Right lobe of liver (tissue), 6 donors: ENCODE measurements around the gene BCR. TPM values are rescaled to one million over a fixed set of nuclear protein-coding genes. Genes with fewer than 3 reads are reported as not detected.
A peak's percentile ranks its signal among the peaks of the same experiment; 100 is the strongest.

Experiments used
- ATAC-seq, 4 donors: fragments of 200-7000 bp; cut with Tn5 transposase; one replicate each; pipeline ENCODE4 v1.9.1; 2020; ENCODE audit warnings: mild to moderate bottlenecking in 4 of 4, moderate library complexity in 4 of 4
- DNase-seq, 3 donors: peaks; one replicate each; pipeline ENCODE4 v3.0.0-alpha.2; 2020
- H3K27ac ChIP-seq, 3 donors: fragments of 200-600 bp; one replicate each; pipeline ENCODE4 v1.8.0; 2022
- H3K27me3 ChIP-seq, 2 donors: fragments of 200-600 bp; one replicate each; pipeline ENCODE4 v1.8.0; 2022
- H3K36me3 ChIP-seq, 4 donors: fragments of 200-600 bp; sonication (generic) in 1 of 4; one replicate each; pipeline versions ENCODE4 v1.5.1 to v1.8.0; 2017 to 2022; ENCODE audit warnings: control low read depth in 1 of 4
- H3K4me1 ChIP-seq, 4 donors: fragments of 200-600 bp; sonication (generic) in 1 of 4; one replicate each; pipeline versions ENCODE4 v1.5.1 to v1.8.0; 2017 to 2022; ENCODE audit warnings: control low read depth in 1 of 4
- H3K4me3 ChIP-seq, 3 donors: fragments of 200-600 bp; one replicate each; pipeline ENCODE4 v1.8.0; 2022
- H3K9me3 ChIP-seq, 4 donors: fragments of 200-600 bp; sonication (generic) in 1 of 4; one replicate each; pipeline versions ENCODE4 v1.5.1 to v1.8.0; 2017 to 2022; ENCODE audit warnings: control low read depth in 1 of 4
- CTCF ChIP-seq, 4 donors: fragments of 200-600 bp in 3 of 4; fragments of 450-650 bp in 1 of 4; IDR thresholded peaks; one replicate each; pipeline versions ENCODE4 v1.5.1 to v1.8.0; 2016 to 2022; ENCODE audit warnings: antibody characterized with exemption in 4 of 4, mild to moderate bottlenecking in 2 of 4
- POLR2A ChIP-seq: fragments of 450-650 bp; IDR thresholded peaks from one replicate; pipeline ENCODE4 v1.6.1; 2017; ENCODE audit warnings: antibody characterized with exemption, mild to moderate bottlenecking
- WGBS: methylation state at CpG from one replicate; pipeline ENCODE4 v1.1.6; 2018; ENCODE audit warnings: low coverage, low lambda C conversion rate; ENCODE audit not compliant: insufficient coverage; ENCODE audit errors: missing lambda C conversion rate; 5-methylcytosine and 5-hydroxymethylcytosine counted together
- intact Hi-C, 2 donors: fragments of 100-400 bp; cut with DNase I; formaldehyde crosslinking; loops; one replicate each; pipeline versions ENCODE4 v1.11.2 to v1.14.1; 2022
- total RNA-seq, 6 experiments: library from RNA; depleted of rRNA in 2 of 6; stranded (reverse); fragments of >200 nt in 2 of 6; fragmentation: NEBNext Ultra II Directional in 3 of 6; extraction: Animal tissue kit (Norgen Biotek cat#: 25700) in 3 of 6; gene quantifications; one replicate each; pipeline versions ENCODE4 v1.1.0 to v1.2.4, GENCODE V29; 2016 to 2023
- donor health status: DM: no; HTN: yes; CAD: no.
- donor health status: DM: no; HTN: no; CAD: no.
- donor health status: DM: no; HTN: no; CAD: no.
- donor health status: DM: no; HTN: yes; CAD: no.
- donor health status: DM: no; HTN: yes; CAD: no.

The BCR gene
- total RNA-seq, 6 experiments from 2014 or later = 22.7 to 28.8 (median 24.3) TPM

DNA sequence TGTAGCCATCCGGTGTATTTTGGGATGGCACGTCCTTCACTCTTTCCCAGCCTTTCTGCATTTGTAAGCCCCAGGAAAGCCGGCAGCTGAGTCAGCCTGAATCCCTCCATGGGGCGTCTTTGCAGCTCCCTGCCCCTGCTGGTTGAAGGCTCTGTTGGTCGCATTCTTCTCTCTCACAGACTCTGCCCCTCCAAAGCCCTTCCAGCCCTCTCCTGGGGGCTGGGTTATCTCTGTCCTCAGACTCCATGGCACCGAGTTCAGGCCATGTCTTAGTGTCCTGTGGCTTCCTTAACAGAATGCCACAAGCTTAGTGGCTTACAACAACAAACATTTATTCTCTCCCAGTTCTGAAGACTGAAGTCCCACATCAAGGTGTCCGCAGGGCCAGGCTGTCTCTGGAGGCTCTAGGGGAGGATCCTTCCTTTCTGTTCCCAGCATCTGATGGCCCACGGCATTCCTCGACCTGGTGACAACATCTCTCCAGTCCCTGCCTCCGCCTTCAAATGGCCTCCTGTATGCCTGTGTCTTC lies 62.2 kb downstream of the BCR start:
- ATAC-seq = no peak
- 77% methylated on average over 6 of the region's 10 CpGs for WGBS
- Histone ChIP-seq H3K4me1 (peaks cover 0 to 12% (median 6%) of the 10 kb centered on the region in 4 donors), H3K27ac (no peak overlapping the region), H3K9me3 (no peaks in the 10 kb centered on the region), H3K36me3 (no peaks in the 10 kb centered on the region), H3K27me3 (no peaks in the 10 kb centered on the region), H3K4me3 (no peak overlapping the region)
- intact Hi-C loops = no loop called here
- DNase-seq = no peak
- TF ChIP-seq CTCF (IDR thresholded peaks at IDR 0.05) (no peak), POLR2A (no peak)

GRCh38 chr22:23243006-23243573 lies 62.8 kb downstream of the BCR start:
- WGBS = 42% methylated on average over 5 of the region's 8 CpGs
- no peaks in the 10 kb centered on the region for H3K36me3 ChIP-seq
- no peaks in the 10 kb centered on the region for H3K27me3 ChIP-seq
- no peak overlapping the region for H3K4me3 ChIP-seq
- no peak overlapping the region for H3K27ac ChIP-seq
- DNase-seq (no peak), ATAC-seq (peak in 1 of 4 donors; percentile 6)
- TF ChIP-seq POLR2A = no peak
- TF ChIP-seq CTCF (IDR thresholded peaks at IDR 0.05) = no peak
- intact Hi-C loops = no loop called here
- peaks cover 0 to 14% (median 6%) of the 10 kb centered on the region in 4 donors for H3K4me1 ChIP-seq
- H3K9me3 ChIP-seq = no peaks in the 10 kb centered on the region

GRCh38 chr22:23243859-23244689 lies 63.8 kb downstream of the BCR start:
- WGBS = 83% methylated on average over 7 of the region's 17 CpGs
- DNase-seq (no peak), ATAC-seq (no peak)
- Histone ChIP-seq H3K9me3 (no peaks in the 10 kb centered on the region), H3K36me3 (no peaks in the 10 kb centered on the region), H3K27me3 (no peaks in the 10 kb centered on the region), H3K27ac (no peak overlapping the region), H3K4me1 (peaks cover 0 to 14% (median 6%) of the 10 kb centered on the region in 4 donors), H3K4me3 (no peak overlapping the region)
- no peak for TF ChIP-seq POLR2A
- no peak for TF ChIP-seq CTCF (IDR thresholded peaks at IDR 0.05)
- intact Hi-C loops = no loop called here

GRCh38 chr22:23244690-23245044 lies 64.4 kb downstream of the BCR start:
- Histone ChIP-seq H3K27ac (no peak overlapping the region), H3K4me3 (no peak overlapping the region), H3K4me1 (peaks cover 0 to 14% (median 6%) of the 10 kb centered on the region in 4 donors), H3K9me3 (no peaks in the 10 kb centered on the region), H3K27me3 (no peaks in the 10 kb centered on the region), H3K36me3 (no peaks in the 10 kb centered on the region)
- no peak for ATAC-seq
- 94% methylated on average over 3 of the region's 5 CpGs for whole genome bisulfite sequencing
- no peak for DNase-seq
- no peak for TF ChIP-seq CTCF (IDR thresholded peaks at IDR 0.05)
- TF ChIP-seq POLR2A = no peak
- intact Hi-C loops = no loop called here
